Karpas-422 (cell line): ENCODE data around the gene KIF17. TPM values are rescaled to one million over a fixed set of nuclear protein-coding genes. Genes with fewer than 3 reads are reported as not detected.
A peak's percentile ranks its signal among the peaks of the same experiment; 100 is the strongest.

Experiments
- DNase-seq: peaks from one replicate; pipeline ENCODE4 v3.0.0-alpha.2; 2015
- H2AFZ ChIP-seq: fragments of 200-600 bp; sonication (generic); 2 replicates; pipeline ENCODE4 v1.6.1; 2014; ENCODE audit warnings: antibody characterized with exemption, low read length, mixed read lengths
- H3K27ac ChIP-seq: fragments of 200-600 bp; sonication (generic); 2 replicates; pipeline ENCODE4 v1.5.1; 2014; ENCODE audit warnings: mild to moderate bottlenecking, low read length, moderate library complexity
- H3K27me3 ChIP-seq: fragments of 200-600 bp; sonication (generic); 2 replicates; pipeline ENCODE4 v1.6.1; 2014; ENCODE audit warnings: low read length, mixed read lengths
- H3K36me3 ChIP-seq: fragments of 200-600 bp; sonication (generic); 2 replicates; pipeline ENCODE4 v1.6.1; 2014; ENCODE audit warnings: low read length, mixed read lengths; ENCODE audit not compliant: insufficient read depth
- H3K4me1 ChIP-seq: fragments of 200-600 bp; sonication (generic); 2 replicates; pipeline ENCODE4 v1.6.1; 2014; ENCODE audit warnings: mild to moderate bottlenecking, low read length, mixed read lengths
- H3K4me2 ChIP-seq: fragments of 200-600 bp; sonication (generic); 2 replicates; pipeline ENCODE4 v1.6.1; 2014; ENCODE audit warnings: low read length, low read depth, mild to moderate bottlenecking; ENCODE audit not compliant: poor library complexity, severe bottlenecking
- H3K4me3 ChIP-seq: fragments of 200-600 bp; sonication (generic); 2 replicates; pipeline ENCODE4 v1.5.1; 2014; ENCODE audit warnings: mild to moderate bottlenecking, antibody characterized with exemption, low read length, mixed read lengths
- H3K79me2 ChIP-seq: fragments of 200-600 bp; sonication (generic); 2 replicates; pipeline ENCODE4 v1.6.1; 2014; ENCODE audit warnings: mild to moderate bottlenecking, low read length, mixed read lengths
- H3K9ac ChIP-seq: fragments of 200-600 bp; sonication (generic); 2 replicates; pipeline ENCODE4 v1.6.0; 2014; ENCODE audit warnings: low read length
- H3K9me2 ChIP-seq: fragments of 200-600 bp; sonication (generic), shearing (Covaris generic); replicated peaks from 2 replicates; pipeline ENCODE4 v1.6.0; 2014; ENCODE audit warnings: mild to moderate bottlenecking, low read length, moderate library complexity; ENCODE audit not compliant: insufficient read depth
- H3K9me3 ChIP-seq: fragments of 300-700, 200-600 bp; sonication (generic); 2 replicates; pipeline ENCODE4 v1.6.1; 2014; ENCODE audit warnings: low read length, mixed read lengths
- H4K20me1 ChIP-seq: fragments of 200-600 bp; sonication (generic); 2 replicates; pipeline ENCODE4 v1.6.1; 2014; ENCODE audit warnings: mild to moderate bottlenecking, antibody characterized with exemption, low read length, low read depth; ENCODE audit not compliant: insufficient read depth
- total RNA-seq: library from RNA; depleted of rRNA; stranded (reverse); fragments of >200 nt; shearing (Covaris generic); gene quantifications from 2 replicates; pipeline ENCODE4 v1.2.3, GENCODE V29; 2014; ENCODE audit warnings: low replicate concordance

Gene KIF17
- total RNA-seq, 1 experiment from 2014 or later, result not detected

GRCh38 chr1:20709868-20710267, 7.9 kb downstream of the KIF17 start:
- Histone ChIP-seq H3K9ac (no peak overlapping the region), H3K9me3 (no peaks in the 10 kb centered on the region), H3K4me2 (no peak overlapping the region), H3K79me2 (no peaks in the 10 kb centered on the region), H3K4me3 (no peak overlapping the region), H3K4me1 (no peaks in the 10 kb centered on the region), H3K9me2 (no peaks in the 10 kb centered on the region), H2AFZ (no peak overlapping the region), H3K36me3 (no peaks in the 10 kb centered on the region), H3K27ac (no peak overlapping the region), H4K20me1 (no peaks in the 10 kb centered on the region), H3K27me3 (no peaks in the 10 kb centered on the region)
- no peak for DNase-seq

- Histone ChIP-seq H3K36me3 (no peaks in the 10 kb centered on the region), H3K27me3 (no peaks in the 10 kb centered on the region), H3K9ac (no peak overlapping the region), H3K27ac (no peak overlapping the region), H3K9me2 (no peaks in the 10 kb centered on the region), H3K4me1 (no peaks in the 10 kb centered on the region), H3K9me3 (no peaks in the 10 kb centered on the region), H4K20me1 (no peaks in the 10 kb centered on the region), H3K4me2 (no peak overlapping the region), H3K4me3 (no peak overlapping the region), H3K79me2 (no peaks in the 10 kb centered on the region), H2AFZ (no peak overlapping the region)
- no peak for DNase-seq
These were observed 8.9 kb downstream of the KIF17 start for GRCh38 chr1:20708891-20709290.

GRCh38 chr1:20708057-20708456, 9.8 kb downstream of the KIF17 start:
- Histone ChIP-seq H3K27ac (no peak overlapping the region), H3K9me2 (no peaks in the 10 kb centered on the region), H3K4me1 (no peaks in the 10 kb centered on the region), H3K4me2 (no peak overlapping the region), H3K4me3 (no peak overlapping the region), H3K27me3 (no peaks in the 10 kb centered on the region), H2AFZ (no peak overlapping the region), H3K9me3 (no peaks in the 10 kb centered on the region), H3K36me3 (no peaks in the 10 kb centered on the region), H3K9ac (no peak overlapping the region), H4K20me1 (no peaks in the 10 kb centered on the region), H3K79me2 (no peaks in the 10 kb centered on the region)
- no peak for DNase-seq

GRCh38 chr1:20706841-20707240, 11.0 kb downstream of the KIF17 start:
- no peaks in the 10 kb centered on the region for H3K36me3 ChIP-seq
- no peaks in the 10 kb centered on the region for H3K79me2 ChIP-seq
- H3K4me3 ChIP-seq, result no peak overlapping the region
- no peaks in the 10 kb centered on the region for H3K9me2 ChIP-seq
- H3K4me2 ChIP-seq, result no peak overlapping the region
- H2AFZ ChIP-seq, result no peak overlapping the region
- no peak overlapping the region for H3K9ac ChIP-seq
- H3K27me3 ChIP-seq, result no peaks in the 10 kb centered on the region
- H3K9me3 ChIP-seq, result no peaks in the 10 kb centered on the region
- no peak for DNase-seq
- H4K20me1 ChIP-seq, result no peaks in the 10 kb centered on the region
- no peaks in the 10 kb centered on the region for H3K4me1 ChIP-seq
- no peak overlapping the region for H3K27ac ChIP-seq

- H3K79me2 ChIP-seq, result no peaks in the 10 kb centered on the region
- no peak overlapping the region for H3K27ac ChIP-seq
- H3K4me1 ChIP-seq, result no peaks in the 10 kb centered on the region
- H3K4me2 ChIP-seq, result no peak overlapping the region
- no peak for DNase-seq
- no peaks in the 10 kb centered on the region for H3K9me2 ChIP-seq
- H3K4me3 ChIP-seq, result no peak overlapping the region
- H3K27me3 ChIP-seq, result no peaks in the 10 kb centered on the region
- H3K9ac ChIP-seq, result no peak overlapping the region
- H3K9me3 ChIP-seq, result no peaks in the 10 kb centered on the region
- H2AFZ ChIP-seq, result no peak overlapping the region
- H3K36me3 ChIP-seq, result no peaks in the 10 kb centered on the region
- no peaks in the 10 kb centered on the region for H4K20me1 ChIP-seq
These were observed 12.5 kb downstream of the KIF17 start for GRCh38 chr1:20705203-20705755.

- DNase-seq, result no peak
- H3K9ac ChIP-seq, result no peak overlapping the region
- H3K9me2 ChIP-seq, result no peaks in the 10 kb centered on the region
- no peak overlapping the region for H3K4me2 ChIP-seq
- H4K20me1 ChIP-seq, result no peaks in the 10 kb centered on the region
- no peaks in the 10 kb centered on the region for H3K36me3 ChIP-seq
- H2AFZ ChIP-seq, result no peak overlapping the region
- no peaks in the 10 kb centered on the region for H3K4me1 ChIP-seq
- no peak overlapping the region for H3K27ac ChIP-seq
- H3K27me3 ChIP-seq, result no peaks in the 10 kb centered on the region
- no peaks in the 10 kb centered on the region for H3K9me3 ChIP-seq
- no peak overlapping the region for H3K4me3 ChIP-seq
- no peaks in the 10 kb centered on the region for H3K79me2 ChIP-seq
These were observed 13.2 kb downstream of the KIF17 start for GRCh38 chr1:20704390-20705202.

- Histone ChIP-seq H4K20me1 (no peaks in the 10 kb centered on the region), H3K27ac (no peak overlapping the region), H2AFZ (no peak overlapping the region), H3K4me1 (no peaks in the 10 kb centered on the region), H3K9me2 (no peaks in the 10 kb centered on the region), H3K79me2 (no peaks in the 10 kb centered on the region), H3K9me3 (no peaks in the 10 kb centered on the region), H3K27me3 (no peaks in the 10 kb centered on the region), H3K4me3 (no peak overlapping the region), H3K4me2 (no peak overlapping the region), H3K36me3 (no peaks in the 10 kb centered on the region), H3K9ac (no peak overlapping the region)
- DNase-seq, result no peak
These were observed 14.6 kb downstream of the KIF17 start for GRCh38 chr1:20703124-20703756.

GRCh38 chr1:20702416-20702815, 15.4 kb downstream of the KIF17 start:
- H3K27me3 ChIP-seq, result no peaks in the 10 kb centered on the region
- no peaks in the 10 kb centered on the region for H3K79me2 ChIP-seq
- no peak overlapping the region for H3K4me3 ChIP-seq
- H4K20me1 ChIP-seq, result no peaks in the 10 kb centered on the region
- peak; percentile 60 for DNase-seq
- no peak overlapping the region for H3K27ac ChIP-seq
- H3K4me1 ChIP-seq, result no peaks in the 10 kb centered on the region
- H3K9me3 ChIP-seq, result no peaks in the 10 kb centered on the region
- no peaks in the 10 kb centered on the region for H3K36me3 ChIP-seq
- no peak overlapping the region for H3K4me2 ChIP-seq
- no peak overlapping the region for H2AFZ ChIP-seq
- no peaks in the 10 kb centered on the region for H3K9me2 ChIP-seq
- H3K9ac ChIP-seq, result no peak overlapping the region
